NCI-H524 (cell line): ENCODE data around the gene MEX3D.
"Not testable (repeated sequence)": the region's sequence is repeated elsewhere in the genome, so short reads cannot be mapped to it uniquely, and the experiment has no call there.

Experiments
- DNase-seq, 2 experiments: peaks; one replicate each; lab custom pipeline; 2025; lab: John Stamatoyannopoulos, UW

Gene MEX3D

GRCh38 chr19:1519802-1520201 lies 48.3 kb downstream of the MEX3D start:
- not testable (repeated sequence) for DNase-seq

- no peak for DNase-seq
Measured at GRCh38 chr19:1518471-1518870, 49.7 kb downstream of the MEX3D start.

- no peak for DNase-seq
Measured at GRCh38 chr19:1516395-1516753, 51.8 kb downstream of the MEX3D start.

GRCh38 chr19:1514986-1515721 lies 53.0 kb downstream of the MEX3D start:
- no peak for DNase-seq

GRCh38 chr19:1514295-1514661 lies 53.8 kb downstream of the MEX3D start:
- no peak for DNase-seq

GRCh38 chr19:1513499-1514294 lies 54.4 kb downstream of the MEX3D start:
- no peak for DNase-seq

GRCh38 chr19:1512671-1513498 lies 55.2 kb downstream of the MEX3D start, which contains the start of gene ADAMTSL5:
Gene ADAMTSL5, minus strand, starts transcription at chr19:1513019. Its CDS starts 2,076 bp downstream, at chr19:1510943.
- DNase-seq: no peak

- DNase-seq: no peak
Measured at GRCh38 chr19:1511318-1512317, 56.5 kb downstream of the MEX3D start.

GRCh38 chr19:1510807-1511206 lies 57.3 kb downstream of the MEX3D start:
- DNase-seq: no peak

- no peak for DNase-seq
Measured at GRCh38 chr19:1510442-1510806, 57.7 kb downstream of the MEX3D start.

- DNase-seq: no peak
Measured at GRCh38 chr19:1509602-1510441, 58.3 kb downstream of the MEX3D start.

- DNase-seq: no peak
Measured at GRCh38 chr19:1508507-1508856, 59.6 kb downstream of the MEX3D start.

GRCh38 chr19:1507763-1508506 lies 60.2 kb downstream of the MEX3D start:
- DNase-seq: peak; percentile 91 to 95

- no peak for DNase-seq
Measured at GRCh38 chr19:1507192-1507660, 60.9 kb downstream of the MEX3D start.

- no peak for DNase-seq
Measured at GRCh38 chr19:1505991-1506881, 61.9 kb downstream of the MEX3D start.

GRCh38 chr19:1505012-1505411 lies 63.1 kb downstream of the MEX3D start:
- DNase-seq: no peak
